ENCODE data around the gene OCLN. TPM values are rescaled to one million over a fixed set of nuclear protein-coding genes. Genes with fewer than 3 reads are reported as not detected.

The OCLN gene
- total and polyA plus RNA-seq, 2 experiments from 2014 or later, result 14.3 to 61.6 TPM

DNA sequence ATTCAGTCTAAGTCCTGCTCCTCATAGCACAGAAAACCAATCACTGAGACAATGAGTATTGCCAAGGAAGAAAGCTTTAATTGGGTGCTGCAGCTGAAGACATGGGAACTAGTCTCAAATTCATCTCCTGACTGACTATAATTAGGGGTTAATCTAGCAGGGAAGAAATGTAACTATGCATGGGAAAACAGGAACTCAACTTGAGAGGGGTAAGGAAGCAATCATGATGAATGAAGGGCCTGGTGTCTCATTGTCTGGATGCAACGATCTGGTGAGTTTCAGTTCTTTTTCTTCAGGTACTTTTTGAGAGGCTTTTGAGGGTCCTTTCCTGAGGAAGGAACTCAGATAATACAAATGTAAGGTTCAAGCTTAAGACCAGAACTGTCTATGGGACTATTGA is 24.0 kb upstream of the OCLN start:
- Histone ChIP-seq H3K4me1 (ENCODE audit: insufficient read depth) (no peaks in the 10 kb centered on the region), H3K27me3 (ENCODE audit: insufficient read depth) (no peaks in the 10 kb centered on the region), H3K27ac (ENCODE audit: low read depth) (no peak overlapping the region), H3K4me3 (no peak overlapping the region), H3K36me3 (ENCODE audit: insufficient read depth) (no peaks in the 10 kb centered on the region), H3K9me2 (ENCODE audit: insufficient read depth) (no peaks in the 10 kb centered on the region), H3F3A (replicated peaks; ENCODE audit: low read depth) (no peaks in the 10 kb centered on the region), H4K20me1 (replicated peaks; ENCODE audit: insufficient read depth) (no peaks in the 10 kb centered on the region), H3K79me2 (replicated peaks; ENCODE audit: insufficient read depth) (no peaks in the 10 kb centered on the region), H3K4me2 (no peak overlapping the region), H2AFZ (no peak overlapping the region)
- Mint-ChIP-seq H3K4me1 (no peaks in the 10 kb centered on the region), H3K9me3 (no peaks in the 10 kb centered on the region; the same call in 2 of the 3 replicates), H3K36me3 (ENCODE audit: low read depth) (no peaks in the 10 kb centered on the region), H3K4me3 (no peak overlapping the region), H3K27me3 (ENCODE audit: insufficient read depth, low read depth, poor library complexity) (no peaks in the 10 kb centered on the region), H3K27ac (no peak overlapping the region)
- ATAC-seq (no peak), DNase-seq (ENCODE audit: low spot score) (no peak)
- no peak for TF ChIP-seq EZH2phosphoT487 (IDR thresholded peaks at IDR 0.05; ENCODE audit: unreplicated experiment)
- no peak for TF ChIP-seq CTCF (conservative IDR thresholded peaks at IDR 0.05; ENCODE audit: low read depth in 2 of 2)
- no peak for TF ChIP-seq ETS1 (IDR thresholded peaks at IDR 0.05)
- TF ChIP-seq NANOG (IDR thresholded peaks at IDR 0.05; ENCODE audit: borderline replicate concordance), result no peak
- TF ChIP-seq CREB1 (CRISPR knock-in tag; IDR thresholded peaks at IDR 0.05; ENCODE audit: low read depth), result no peak
- no peak for TF ChIP-seq ZNF114 (CRISPR knock-in tag; IDR thresholded peaks at IDR 0.05)
- TF ChIP-seq STAT1 (IDR thresholded peaks at IDR 0.05; ENCODE audit: unreplicated experiment), result no peak
- TF ChIP-seq, protein P1, sequence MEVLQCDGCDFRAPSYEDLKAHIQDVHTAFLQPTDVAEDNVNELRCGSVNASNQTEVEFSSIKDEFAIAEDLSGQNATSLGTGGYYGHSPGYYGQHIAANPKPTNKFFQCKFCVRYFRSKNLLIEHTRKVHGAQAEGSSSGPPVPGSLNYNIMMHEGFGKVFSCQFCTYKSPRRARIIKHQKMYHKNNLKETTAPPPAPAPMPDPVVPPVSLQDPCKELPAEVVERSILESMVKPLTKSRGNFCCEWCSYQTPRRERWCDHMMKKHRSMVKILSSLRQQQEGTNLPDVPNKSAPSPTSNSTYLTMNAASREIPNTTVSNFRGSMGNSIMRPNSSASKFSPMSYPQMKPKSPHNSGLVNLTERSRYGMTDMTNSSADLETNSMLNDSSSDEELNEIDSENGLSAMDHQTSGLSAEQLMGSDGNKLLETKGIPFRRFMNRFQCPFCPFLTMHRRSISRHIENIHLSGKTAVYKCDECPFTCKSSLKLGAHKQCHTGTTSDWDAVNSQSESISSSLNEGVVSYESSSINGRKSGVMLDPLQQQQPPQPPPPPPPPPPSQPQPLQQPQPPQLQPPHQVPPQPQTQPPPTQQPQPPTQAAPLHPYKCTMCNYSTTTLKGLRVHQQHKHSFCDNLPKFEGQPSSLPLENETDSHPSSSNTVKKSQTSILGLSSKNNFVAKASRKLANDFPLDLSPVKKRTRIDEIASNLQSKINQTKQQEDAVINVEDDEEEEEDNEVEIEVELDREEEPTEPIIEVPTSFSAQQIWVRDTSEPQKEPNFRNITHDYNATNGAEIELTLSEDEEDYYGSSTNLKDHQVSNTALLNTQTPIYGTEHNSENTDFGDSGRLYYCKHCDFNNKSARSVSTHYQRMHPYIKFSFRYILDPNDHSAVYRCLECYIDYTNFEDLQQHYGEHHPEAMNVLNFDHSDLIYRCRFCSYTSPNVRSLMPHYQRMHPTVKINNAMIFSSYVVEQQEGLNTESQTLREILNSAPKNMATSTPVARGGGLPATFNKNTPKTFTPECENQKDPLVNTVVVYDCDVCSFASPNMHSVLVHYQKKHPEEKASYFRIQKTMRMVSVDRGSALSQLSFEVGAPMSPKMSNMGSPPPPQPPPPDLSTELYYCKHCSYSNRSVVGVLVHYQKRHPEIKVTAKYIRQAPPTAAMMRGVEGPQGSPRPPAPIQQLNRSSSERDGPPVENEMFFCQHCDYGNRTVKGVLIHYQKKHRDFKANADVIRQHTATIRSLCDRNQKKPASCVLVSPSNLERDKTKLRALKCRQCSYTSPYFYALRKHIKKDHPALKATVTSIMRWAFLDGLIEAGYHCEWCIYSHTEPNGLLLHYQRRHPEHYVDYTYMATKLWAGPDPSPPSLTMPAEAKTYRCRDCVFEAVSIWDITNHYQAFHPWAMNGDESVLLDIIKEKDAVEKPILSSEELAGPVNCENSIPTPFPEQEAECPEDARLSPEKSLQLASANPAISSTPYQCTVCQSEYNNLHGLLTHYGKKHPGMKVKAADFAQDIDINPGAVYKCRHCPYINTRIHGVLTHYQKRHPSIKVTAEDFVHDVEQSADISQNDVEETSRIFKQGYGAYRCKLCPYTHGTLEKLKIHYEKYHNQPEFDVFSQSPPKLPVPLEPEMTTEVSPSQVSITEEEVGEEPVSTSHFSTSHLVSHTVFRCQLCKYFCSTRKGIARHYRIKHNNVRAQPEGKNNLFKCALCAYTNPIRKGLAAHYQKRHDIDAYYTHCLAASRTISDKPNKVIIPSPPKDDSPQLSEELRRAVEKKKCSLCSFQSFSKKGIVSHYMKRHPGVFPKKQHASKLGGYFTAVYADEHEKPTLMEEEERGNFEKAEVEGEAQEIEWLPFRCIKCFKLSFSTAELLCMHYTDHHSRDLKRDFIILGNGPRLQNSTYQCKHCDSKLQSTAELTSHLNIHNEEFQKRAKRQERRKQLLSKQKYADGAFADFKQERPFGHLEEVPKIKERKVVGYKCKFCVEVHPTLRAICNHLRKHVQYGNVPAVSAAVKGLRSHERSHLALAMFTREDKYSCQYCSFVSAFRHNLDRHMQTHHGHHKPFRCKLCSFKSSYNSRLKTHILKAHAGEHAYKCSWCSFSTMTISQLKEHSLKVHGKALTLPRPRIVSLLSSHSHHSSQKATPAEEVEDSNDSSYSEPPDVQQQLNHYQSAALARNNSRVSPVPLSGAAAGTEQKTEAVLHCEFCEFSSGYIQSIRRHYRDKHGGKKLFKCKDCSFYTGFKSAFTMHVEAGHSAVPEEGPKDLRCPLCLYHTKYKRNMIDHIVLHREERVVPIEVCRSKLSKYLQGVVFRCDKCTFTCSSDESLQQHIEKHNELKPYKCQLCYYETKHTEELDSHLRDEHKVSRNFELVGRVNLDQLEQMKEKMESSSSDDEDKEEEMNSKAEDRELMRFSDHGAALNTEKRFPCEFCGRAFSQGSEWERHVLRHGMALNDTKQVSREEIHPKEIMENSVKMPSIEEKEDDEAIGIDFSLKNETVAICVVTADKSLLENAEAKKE (CRISPR knock-in tag; IDR thresholded peaks at IDR 0.05), result no peak
- no peak for TF ChIP-seq EZH2 (IDR thresholded peaks at IDR 0.05; ENCODE audit: low read depth, unreplicated experiment)
- no peak for TF ChIP-seq JUNB (IDR thresholded peaks at IDR 0.05; ENCODE audit: unreplicated experiment)
- TF ChIP-seq POLR2AphosphoS5 (IDR thresholded peaks at IDR 0.05; ENCODE audit: low read depth), result no peak
- TF ChIP-seq, protein P2, sequence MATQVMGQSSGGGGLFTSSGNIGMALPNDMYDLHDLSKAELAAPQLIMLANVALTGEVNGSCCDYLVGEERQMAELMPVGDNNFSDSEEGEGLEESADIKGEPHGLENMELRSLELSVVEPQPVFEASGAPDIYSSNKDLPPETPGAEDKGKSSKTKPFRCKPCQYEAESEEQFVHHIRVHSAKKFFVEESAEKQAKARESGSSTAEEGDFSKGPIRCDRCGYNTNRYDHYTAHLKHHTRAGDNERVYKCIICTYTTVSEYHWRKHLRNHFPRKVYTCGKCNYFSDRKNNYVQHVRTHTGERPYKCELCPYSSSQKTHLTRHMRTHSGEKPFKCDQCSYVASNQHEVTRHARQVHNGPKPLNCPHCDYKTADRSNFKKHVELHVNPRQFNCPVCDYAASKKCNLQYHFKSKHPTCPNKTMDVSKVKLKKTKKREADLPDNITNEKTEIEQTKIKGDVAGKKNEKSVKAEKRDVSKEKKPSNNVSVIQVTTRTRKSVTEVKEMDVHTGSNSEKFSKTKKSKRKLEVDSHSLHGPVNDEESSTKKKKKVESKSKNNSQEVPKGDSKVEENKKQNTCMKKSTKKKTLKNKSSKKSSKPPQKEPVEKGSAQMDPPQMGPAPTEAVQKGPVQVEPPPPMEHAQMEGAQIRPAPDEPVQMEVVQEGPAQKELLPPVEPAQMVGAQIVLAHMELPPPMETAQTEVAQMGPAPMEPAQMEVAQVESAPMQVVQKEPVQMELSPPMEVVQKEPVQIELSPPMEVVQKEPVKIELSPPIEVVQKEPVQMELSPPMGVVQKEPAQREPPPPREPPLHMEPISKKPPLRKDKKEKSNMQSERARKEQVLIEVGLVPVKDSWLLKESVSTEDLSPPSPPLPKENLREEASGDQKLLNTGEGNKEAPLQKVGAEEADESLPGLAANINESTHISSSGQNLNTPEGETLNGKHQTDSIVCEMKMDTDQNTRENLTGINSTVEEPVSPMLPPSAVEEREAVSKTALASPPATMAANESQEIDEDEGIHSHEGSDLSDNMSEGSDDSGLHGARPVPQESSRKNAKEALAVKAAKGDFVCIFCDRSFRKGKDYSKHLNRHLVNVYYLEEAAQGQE (IDR thresholded peaks at IDR 0.05; ENCODE audit: unreplicated experiment), result no peak
- no peak for TF ChIP-seq ZNF331 (CRISPR knock-in tag; IDR thresholded peaks at IDR 0.05; ENCODE audit: low read depth)

All from GM23338 (cell line).